Ovary (tissue), 3 donors: Measurements from ENCODE around the gene RAG1.

Experiments
- CTCF ChIP-seq, 3 donors: fragments of 450-650 bp in 2 of 3; fragments of 200-600 bp in 1 of 3; IDR thresholded peaks; one replicate each; pipeline versions ENCODE4 v1.5.1 to v1.8.0; 2016 to 2022; ENCODE audit warnings: antibody characterized with exemption in 3 of 3, mild to moderate bottlenecking in 1 of 3
- EP300 ChIP-seq: sonication (generic); formaldehyde crosslinking; IDR thresholded peaks from one replicate; pipeline ENCODE4 v1.6.1; 2017; ENCODE audit warnings: antibody characterized with exemption
- donor health status: DM: no; HTN: no; CAD: no.

- TF ChIP-seq CTCF (IDR thresholded peaks at IDR 0.05): no peak
- no peak for TF ChIP-seq EP300
Measured at GRCh38 chr11:36618363-36619047, 50.7 kb downstream of the RAG1 start.
